Esophagus muscularis mucosa (tissue), 4 donors: ENCODE measurements around the gene SLC25A3.
"Not testable (repeated sequence)": the region's sequence is repeated elsewhere in the genome, so short reads cannot be mapped to it uniquely, and the experiment has no call there.

Experiments used
- CTCF ChIP-seq, 3 experiments: fragments of 200-600 bp in 2 of 3; fragments of 450-650 bp in 1 of 3; sonication (generic) in 2 of 3; IDR thresholded peaks; one replicate each; pipeline ENCODE4 v1.5.1; 2017 to 2019; ENCODE audit warnings: antibody characterized with exemption in 3 of 3, mild to moderate bottlenecking in 2 of 3, moderate library complexity in 1 of 3
- EP300 ChIP-seq: sonication (generic); formaldehyde crosslinking; IDR thresholded peaks from one replicate; pipeline ENCODE4 v1.6.1; 2017; ENCODE audit warnings: antibody characterized with exemption
- POLR2AphosphoS5 ChIP-seq, 2 donors: sonication (generic); formaldehyde crosslinking; IDR thresholded peaks; one replicate each; pipeline ENCODE4 v1.6.1; 2017; ENCODE audit warnings: antibody characterized with exemption in 2 of 2

GRCh38 chr12:98576795-98577194 lies 16.7 kb upstream of the SLC25A3 start:
- TF ChIP-seq POLR2AphosphoS5 (IDR thresholded peaks at IDR 0.05); CTCF (IDR thresholded peaks at IDR 0.05); EP300: not testable (repeated sequence)
